ENCODE data around the gene TMEM201.

DNA sequence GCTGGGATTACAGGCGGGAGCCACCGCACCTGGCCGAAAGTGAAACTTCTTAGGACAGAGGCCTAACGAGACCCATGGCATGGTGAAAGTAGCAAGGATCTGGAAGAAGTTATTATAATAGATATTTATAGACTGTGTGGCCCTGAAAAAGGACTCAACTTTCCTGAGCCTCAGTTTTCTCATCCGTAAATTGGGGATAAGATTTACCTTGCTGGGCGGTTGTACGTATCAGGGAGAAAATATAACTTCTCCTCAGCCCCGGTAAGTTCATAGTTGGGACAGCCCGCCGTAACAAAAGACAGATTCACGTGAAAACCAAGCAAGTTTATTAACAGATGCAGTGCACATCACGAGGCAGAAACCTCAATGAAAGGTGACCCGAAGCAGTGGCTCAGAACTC is 57.3 kb downstream of the TMEM201 start:
- TF ChIP-seq, protein P1, sequence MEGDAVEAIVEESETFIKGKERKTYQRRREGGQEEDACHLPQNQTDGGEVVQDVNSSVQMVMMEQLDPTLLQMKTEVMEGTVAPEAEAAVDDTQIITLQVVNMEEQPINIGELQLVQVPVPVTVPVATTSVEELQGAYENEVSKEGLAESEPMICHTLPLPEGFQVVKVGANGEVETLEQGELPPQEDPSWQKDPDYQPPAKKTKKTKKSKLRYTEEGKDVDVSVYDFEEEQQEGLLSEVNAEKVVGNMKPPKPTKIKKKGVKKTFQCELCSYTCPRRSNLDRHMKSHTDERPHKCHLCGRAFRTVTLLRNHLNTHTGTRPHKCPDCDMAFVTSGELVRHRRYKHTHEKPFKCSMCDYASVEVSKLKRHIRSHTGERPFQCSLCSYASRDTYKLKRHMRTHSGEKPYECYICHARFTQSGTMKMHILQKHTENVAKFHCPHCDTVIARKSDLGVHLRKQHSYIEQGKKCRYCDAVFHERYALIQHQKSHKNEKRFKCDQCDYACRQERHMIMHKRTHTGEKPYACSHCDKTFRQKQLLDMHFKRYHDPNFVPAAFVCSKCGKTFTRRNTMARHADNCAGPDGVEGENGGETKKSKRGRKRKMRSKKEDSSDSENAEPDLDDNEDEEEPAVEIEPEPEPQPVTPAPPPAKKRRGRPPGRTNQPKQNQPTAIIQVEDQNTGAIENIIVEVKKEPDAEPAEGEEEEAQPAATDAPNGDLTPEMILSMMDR (conservative IDR thresholded peaks at IDR 0.05; ENCODE audit: low read length) = no peak
- TF ChIP-seq EZH2phosphoT487 (IDR thresholded peaks at IDR 0.05; ENCODE audit: borderline replicate concordance, low read depth, low read length) = no peak

All from OCI-LY7 (cell line).